Upper lobe of left lung (tissue), 4 donors: ENCODE results near the gene ATP9A.

Source experiments
- EP300 ChIP-seq, 4 donors: sonication (generic); formaldehyde crosslinking; IDR thresholded peaks; one replicate each; pipeline ENCODE4 v1.5.1; 2017; ENCODE audit warnings: antibody characterized with exemption in 4 of 4, control low read depth in 2 of 4
- POLR2A ChIP-seq, 4 donors: fragments of 450-650 bp; IDR thresholded peaks; one replicate each; pipeline ENCODE4 v1.5.1; 2016 to 2017; ENCODE audit warnings: antibody characterized with exemption in 4 of 4, mild to moderate bottlenecking in 2 of 4
- POLR2AphosphoS5 ChIP-seq, 2 donors: sonication (generic); formaldehyde crosslinking; IDR thresholded peaks; one replicate each; pipeline ENCODE4 v1.5.1; 2017; ENCODE audit warnings: antibody characterized with exemption in 2 of 2
- TF ChIP-seq, protein P1 (sequence below), 6 experiments: fragments of 450-650 bp in 4 of 6; fragments of 200-600 bp in 2 of 6; sonication (generic) in 2 of 6; IDR thresholded peaks; one replicate each; pipeline ENCODE4 v1.5.1; 2016 to 2019; ENCODE audit warnings: antibody characterized with exemption in 6 of 6

DNA sequence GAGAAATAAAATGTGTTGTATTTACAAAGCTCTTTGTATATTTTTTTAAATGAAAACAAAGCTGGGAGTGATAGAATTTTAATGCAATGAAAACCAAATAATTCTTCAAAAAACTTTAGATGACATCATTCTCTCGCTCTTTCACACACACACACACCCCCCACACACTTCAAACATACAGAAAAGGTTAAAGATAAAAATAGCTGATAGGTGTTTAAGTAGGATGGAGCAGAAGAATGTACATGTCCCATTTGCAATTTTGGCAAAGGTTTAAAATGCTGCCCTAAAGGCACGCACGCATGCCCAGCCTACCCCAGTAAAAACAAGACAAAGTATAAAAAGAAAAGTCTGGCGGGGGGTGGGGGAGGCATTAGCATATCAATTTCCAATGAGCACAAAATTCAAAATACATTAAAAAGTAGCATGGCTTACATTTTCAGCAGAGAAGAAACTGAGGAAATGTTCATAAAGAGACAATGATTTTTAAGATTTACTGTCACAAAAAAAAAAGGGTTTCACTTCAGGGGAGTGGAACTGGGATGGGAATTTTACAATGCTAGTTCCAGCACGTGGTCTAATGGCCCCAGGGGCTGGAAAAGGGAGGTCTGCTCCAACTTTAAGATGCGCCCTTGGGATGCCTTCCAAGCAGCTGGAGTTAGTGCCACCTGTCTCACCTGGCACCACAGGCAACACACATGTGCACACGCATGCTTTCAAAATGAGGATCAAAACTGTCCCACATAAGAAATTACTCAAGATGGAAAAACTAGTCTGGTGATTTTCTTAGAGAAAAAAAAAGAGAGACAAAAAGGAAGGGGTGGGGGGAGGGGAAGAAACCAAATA, 170.6 kb downstream of the ATP9A start:
- TF ChIP-seq POLR2A (IDR thresholded peaks at IDR 0.05), result no peak
- TF ChIP-seq, protein P1, sequence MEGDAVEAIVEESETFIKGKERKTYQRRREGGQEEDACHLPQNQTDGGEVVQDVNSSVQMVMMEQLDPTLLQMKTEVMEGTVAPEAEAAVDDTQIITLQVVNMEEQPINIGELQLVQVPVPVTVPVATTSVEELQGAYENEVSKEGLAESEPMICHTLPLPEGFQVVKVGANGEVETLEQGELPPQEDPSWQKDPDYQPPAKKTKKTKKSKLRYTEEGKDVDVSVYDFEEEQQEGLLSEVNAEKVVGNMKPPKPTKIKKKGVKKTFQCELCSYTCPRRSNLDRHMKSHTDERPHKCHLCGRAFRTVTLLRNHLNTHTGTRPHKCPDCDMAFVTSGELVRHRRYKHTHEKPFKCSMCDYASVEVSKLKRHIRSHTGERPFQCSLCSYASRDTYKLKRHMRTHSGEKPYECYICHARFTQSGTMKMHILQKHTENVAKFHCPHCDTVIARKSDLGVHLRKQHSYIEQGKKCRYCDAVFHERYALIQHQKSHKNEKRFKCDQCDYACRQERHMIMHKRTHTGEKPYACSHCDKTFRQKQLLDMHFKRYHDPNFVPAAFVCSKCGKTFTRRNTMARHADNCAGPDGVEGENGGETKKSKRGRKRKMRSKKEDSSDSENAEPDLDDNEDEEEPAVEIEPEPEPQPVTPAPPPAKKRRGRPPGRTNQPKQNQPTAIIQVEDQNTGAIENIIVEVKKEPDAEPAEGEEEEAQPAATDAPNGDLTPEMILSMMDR (IDR thresholded peaks at IDR 0.05), result no peak
- TF ChIP-seq POLR2AphosphoS5 (IDR thresholded peaks at IDR 0.05), result no peak
- no peak for TF ChIP-seq EP300 (IDR thresholded peaks at IDR 0.05)
